ENCODE results near the gene OCA2. TPM values are rescaled to one million over a fixed set of nuclear protein-coding genes. Genes with fewer than 3 reads are reported as not detected.

Gene OCA2
- total and polyA plus RNA-seq, 2 of the 4 experiments (the other 2 are of a cell fraction) = under 0.01 to 0.03 TPM

- H3K4me3 ChIP-seq (ENCODE audit: insufficient read depth, low read depth, low read length) = no peak overlapping the region
Observed at GRCh38 chr15:27826411-27826810, 272.7 kb downstream of the OCA2 start.

More at GRCh38 chr15:27826411-27826810, 272.7 kb downstream of the OCA2 start:
- WGBS, 2 experiments (ENCODE audit: extremely low coverage in 2 of 2, insufficient read length in 1 of 2) = no CpG with 5 or more reads among the region's 7 CpGs
- H3K79me1 ChIP-seq (ENCODE audit: low read depth in 1 of 2, low read length in 2 of 2) = no peaks in the 10 kb centered on the region
- no peaks in the 10 kb centered on the region for H4K20me1 ChIP-seq (ENCODE audit: insufficient read depth, low read length)
- no peak overlapping the region for H2BK15ac ChIP-seq (ENCODE audit: low read depth, low read length)
- H4K91ac ChIP-seq (ENCODE audit: insufficient read depth, low read depth, low read length) = no peak overlapping the region
- no peak overlapping the region for H3K14ac ChIP-seq (replicated peaks; ENCODE audit: low read depth, low read length)
- in situ Hi-C loops (cut with MboI; ENCODE audit: low sequenced_read_pairs) = no loop called here
- no peaks in the 10 kb centered on the region for H3K36me3 ChIP-seq (ENCODE audit: control insufficient read depth, insufficient read depth, low read length)
- no peak overlapping the region for H3K56ac ChIP-seq (ENCODE audit: extremely low read depth, insufficient read depth, low read length)
- no peak overlapping the region for H3K9ac ChIP-seq (ENCODE audit: low read depth, low read length)
- H3K4ac ChIP-seq (ENCODE audit: low read depth, low read length) = no peak overlapping the region
- no peaks in the 10 kb centered on the region for H3K9me1 ChIP-seq (ENCODE audit: insufficient read depth, low read length)
- TF ChIP-seq FOS (IDR thresholded peaks at IDR 0.05; ENCODE audit: low read depth, low read length) (no peak), SMC3 (IDR thresholded peaks at IDR 0.05; ENCODE audit: low read depth, low read length) (no peak), POLR2A (IDR thresholded peaks at IDR 0.05; ENCODE audit: low read depth, low read length) (no peak), CEBPB (IDR thresholded peaks at IDR 0.05; ENCODE audit: low read depth, low read length) (no peak), ELK1 (IDR thresholded peaks at IDR 0.05; ENCODE audit: borderline replicate concordance, low read depth, low read length) (no peak), RAD21 (IDR thresholded peaks at IDR 0.05; ENCODE audit: low read length) (no peak), USF2 (IDR thresholded peaks at IDR 0.05; ENCODE audit: low read depth, low read length) (no peak), CHD1 (IDR thresholded peaks at IDR 0.05; ENCODE audit: low read depth, low read length) (no peak), BHLHE40 (IDR thresholded peaks at IDR 0.05; ENCODE audit: low read depth, low read length) (no peak), RFX5 (IDR thresholded peaks at IDR 0.05; ENCODE audit: low read depth, low read length) (no peak), MAZ (IDR thresholded peaks at IDR 0.05; ENCODE audit: borderline replicate concordance, low read depth, low read length) (no peak), RCOR1 (IDR thresholded peaks at IDR 0.05; ENCODE audit: insufficient replicate concordance, low read length) (no peak), CTCF (conservative IDR thresholded peaks at IDR 0.05; ENCODE audit: low read depth, low read length) (no peak), MXI1 (IDR thresholded peaks at IDR 0.05; ENCODE audit: borderline replicate concordance, low read depth, low read length) (no peak), NFE2L2 (IDR thresholded peaks at IDR 0.05; ENCODE audit: low read depth, low read length) (no peak), MAFK (IDR thresholded peaks at IDR 0.05; ENCODE audit: low read depth, low read length) (no peak)
- H2AK5ac ChIP-seq (ENCODE audit: low read depth, low read length) = no peak overlapping the region
- ChIA-PET POLR2A (ENCODE audit: unreplicated experiment) (no interaction called here), CTCF (interaction anchor here (0.6 kb wide), 1 partner anchor 46 kb away, joined by 3 read pairs; no protein-coding TSS in a partner anchor)
- no peak overlapping the region for H3K18ac ChIP-seq (ENCODE audit: low read depth, low read length)
- DNase-seq = no peak
- ATAC-seq (ENCODE audit: low read depth) = no peak
- H3K27ac ChIP-seq (ENCODE audit: insufficient read depth, low read length) = no peak overlapping the region
- no peak overlapping the region for H2BK120ac ChIP-seq (ENCODE audit: low read depth, low read length)
- no peaks in the 10 kb centered on the region for H3K4me1 ChIP-seq (ENCODE audit: control insufficient read depth, insufficient read depth, low read length)
- intact Hi-C loops (cut with micrococcal nuclease) = no loop called here
- no peaks in the 10 kb centered on the region for H3K27me3 ChIP-seq (ENCODE audit: control insufficient read depth, insufficient read depth, low read length)
- H2AFZ ChIP-seq (replicated peaks; ENCODE audit: low read length, poor library complexity) = peak overlapping the region; percentile 19
- H2BK20ac ChIP-seq (ENCODE audit: low read depth, low read length) = no peak overlapping the region
- no peak overlapping the region for H2AK9ac ChIP-seq (replicated peaks; ENCODE audit: low read depth, low read length, poor library complexity)
- dilution Hi-C loops (cut with HindIII; ENCODE audit: low sequenced_read_pairs, unreplicated experiment) = no loop called here
- no peak overlapping the region for H4K5ac ChIP-seq (ENCODE audit: low read depth, low read length)
- H2BK5ac ChIP-seq (ENCODE audit: low read depth, low read length, poor library complexity, severe bottlenecking) = no peak overlapping the region
- BruUV-seq (replicated peaks) = no TSS peak
- no peak overlapping the region for H3K23ac ChIP-seq (ENCODE audit: low read depth, low read length)
- no peak overlapping the region for H4K8ac ChIP-seq (ENCODE audit: low read depth in 2 of 2, low read length in 2 of 2)
- peaks cover 12% of the 10 kb centered on the region for H3K9me3 ChIP-seq (ENCODE audit: control insufficient read depth, insufficient read depth, low read length)
- no peak overlapping the region for H3K4me2 ChIP-seq (ENCODE audit: low read depth, low read length)

Data from IMR-90 (cell line).